ENCODE measurements around the gene ONECUT1.
"Not testable (repeated sequence)": the region's sequence is repeated elsewhere in the genome, so short reads cannot be mapped to it uniquely, and the experiment has no call there.

ONECUT1 gene

GRCh38 chr15:52790169-52790708 lies at the start of gene ONECUT1:
Gene ONECUT1 (minus strand): TSS chr15:52790336. CDS start chr15:52789884, 452 bp downstream.
- FAIRE-seq = no peak

- FAIRE-seq = no peak
Observed at GRCh38 chr15:52834379-52834778, 44.2 kb upstream of the ONECUT1 start.

DNA sequence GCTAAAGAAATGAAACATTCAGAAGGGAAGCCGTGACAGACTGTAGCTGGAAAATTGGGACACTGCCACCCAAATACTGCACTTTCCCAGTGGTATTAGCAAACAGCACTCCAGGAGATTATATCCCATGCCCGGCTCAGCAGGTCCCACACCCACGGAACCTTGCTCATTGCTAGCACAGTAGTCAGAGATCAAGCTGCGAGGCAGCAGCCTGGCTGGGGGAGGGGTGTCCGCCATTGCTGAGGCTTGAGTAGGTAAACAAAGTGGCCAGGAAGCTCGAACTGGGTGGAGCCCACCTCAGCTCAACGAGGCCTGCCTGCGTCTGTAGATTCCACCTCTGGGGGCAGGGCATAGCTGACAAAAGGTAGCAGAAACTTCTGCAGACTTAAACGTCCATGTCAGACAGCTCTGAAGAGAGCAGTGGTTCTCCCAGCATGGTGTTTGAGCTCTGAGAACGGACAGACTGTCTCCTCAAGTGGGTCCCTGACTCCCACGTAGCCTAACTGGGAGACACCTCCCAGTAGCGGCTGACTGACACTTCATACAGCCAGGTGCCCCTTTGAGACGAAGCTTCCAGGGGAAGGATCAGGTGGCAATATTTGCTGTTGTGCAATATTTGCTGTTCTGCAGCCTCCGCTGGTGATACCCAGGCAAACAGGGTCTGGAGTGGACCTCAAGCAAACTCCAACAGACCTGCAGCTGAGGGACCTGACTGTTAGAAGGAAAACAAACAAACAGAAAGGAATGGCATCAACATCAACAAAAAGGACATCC lies 34.2 kb upstream of the ONECUT1 start:
- not testable (repeated sequence) for FAIRE-seq

DNA sequence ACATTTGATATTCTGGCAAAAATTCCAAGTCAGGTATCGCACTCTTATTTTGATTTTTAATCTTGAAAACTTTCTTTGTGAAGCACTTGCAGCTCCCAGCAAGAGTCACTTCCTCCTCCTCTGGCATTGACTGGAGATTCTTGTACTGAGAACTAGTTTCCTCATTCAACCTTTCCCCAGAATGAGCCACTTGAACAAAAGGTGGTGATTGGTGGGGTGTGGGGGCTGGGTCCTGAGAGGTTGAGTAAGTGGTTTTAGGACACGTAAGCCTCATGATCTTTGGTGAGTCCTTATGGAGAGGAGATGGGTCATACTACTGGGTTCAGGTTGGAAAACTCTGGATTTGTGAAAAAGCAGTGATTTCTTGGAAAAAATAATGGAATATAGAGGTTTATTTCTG lies 32.3 kb upstream of the ONECUT1 start:
- FAIRE-seq = no peak

DNA sequence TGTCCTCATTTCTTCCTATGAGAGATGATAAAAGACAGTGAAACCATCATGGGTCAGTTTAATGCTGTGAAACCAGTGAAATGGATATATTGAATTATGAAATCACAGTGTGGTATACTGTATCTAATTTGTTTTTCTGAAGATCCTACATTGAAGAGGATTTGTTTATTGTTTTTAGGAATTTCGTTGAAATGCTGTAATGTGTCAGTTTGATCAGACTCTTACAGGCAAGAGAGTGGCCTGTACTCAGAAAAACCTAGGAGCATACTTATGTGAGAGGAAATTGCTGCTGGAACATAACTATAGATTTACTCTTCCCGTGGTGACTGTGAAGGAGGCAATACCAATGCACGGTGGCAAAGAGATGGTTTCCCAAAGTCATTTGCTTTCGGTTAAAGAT lies 29.1 kb upstream of the ONECUT1 start:
- FAIRE-seq = no peak

DNA sequence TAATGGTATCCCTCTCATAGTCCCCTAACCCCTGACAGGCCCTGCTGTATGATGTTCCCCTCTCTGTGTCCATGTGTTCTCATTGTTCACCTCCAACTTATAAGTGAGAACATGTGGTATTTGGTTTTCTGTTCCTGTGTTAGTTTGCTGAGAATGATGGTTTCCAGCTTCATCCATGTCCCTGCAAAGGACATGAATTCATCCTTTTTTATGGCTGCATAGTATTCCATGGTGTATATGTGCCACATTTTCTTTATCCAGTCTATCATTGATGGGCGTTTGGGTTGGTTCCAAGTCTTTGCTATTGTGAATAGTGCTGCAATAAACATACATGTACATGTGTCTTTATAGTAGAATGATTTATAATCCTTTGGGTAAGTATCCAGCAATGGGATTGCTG lies 25.8 kb upstream of the ONECUT1 start:
- not testable (repeated sequence) for FAIRE-seq

GRCh38 chr15:52808996-52809395 lies 18.9 kb upstream of the ONECUT1 start:
- no peak for FAIRE-seq

GRCh38 chr15:52808441-52808840 lies 18.3 kb upstream of the ONECUT1 start:
- no peak for FAIRE-seq

DNA sequence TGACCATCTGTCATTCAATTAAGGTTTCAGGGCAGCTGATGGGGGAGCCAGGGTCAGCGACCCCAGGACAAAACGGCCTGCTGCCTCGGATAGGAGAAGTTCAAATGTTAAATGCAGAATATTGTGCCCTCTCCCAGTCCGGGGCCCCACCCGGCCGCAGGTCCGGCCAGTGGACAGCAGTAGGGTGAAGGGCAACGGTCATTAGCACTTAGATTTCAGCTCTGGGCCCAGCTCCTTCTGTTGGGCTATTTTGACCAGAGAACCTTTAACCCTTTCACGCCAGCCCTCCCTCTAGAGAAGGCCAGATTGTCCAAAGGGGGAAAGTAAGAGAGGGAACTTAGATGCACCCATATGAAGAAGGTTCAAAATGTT lies 16.1 kb upstream of the ONECUT1 start:
- no peak for FAIRE-seq

DNA sequence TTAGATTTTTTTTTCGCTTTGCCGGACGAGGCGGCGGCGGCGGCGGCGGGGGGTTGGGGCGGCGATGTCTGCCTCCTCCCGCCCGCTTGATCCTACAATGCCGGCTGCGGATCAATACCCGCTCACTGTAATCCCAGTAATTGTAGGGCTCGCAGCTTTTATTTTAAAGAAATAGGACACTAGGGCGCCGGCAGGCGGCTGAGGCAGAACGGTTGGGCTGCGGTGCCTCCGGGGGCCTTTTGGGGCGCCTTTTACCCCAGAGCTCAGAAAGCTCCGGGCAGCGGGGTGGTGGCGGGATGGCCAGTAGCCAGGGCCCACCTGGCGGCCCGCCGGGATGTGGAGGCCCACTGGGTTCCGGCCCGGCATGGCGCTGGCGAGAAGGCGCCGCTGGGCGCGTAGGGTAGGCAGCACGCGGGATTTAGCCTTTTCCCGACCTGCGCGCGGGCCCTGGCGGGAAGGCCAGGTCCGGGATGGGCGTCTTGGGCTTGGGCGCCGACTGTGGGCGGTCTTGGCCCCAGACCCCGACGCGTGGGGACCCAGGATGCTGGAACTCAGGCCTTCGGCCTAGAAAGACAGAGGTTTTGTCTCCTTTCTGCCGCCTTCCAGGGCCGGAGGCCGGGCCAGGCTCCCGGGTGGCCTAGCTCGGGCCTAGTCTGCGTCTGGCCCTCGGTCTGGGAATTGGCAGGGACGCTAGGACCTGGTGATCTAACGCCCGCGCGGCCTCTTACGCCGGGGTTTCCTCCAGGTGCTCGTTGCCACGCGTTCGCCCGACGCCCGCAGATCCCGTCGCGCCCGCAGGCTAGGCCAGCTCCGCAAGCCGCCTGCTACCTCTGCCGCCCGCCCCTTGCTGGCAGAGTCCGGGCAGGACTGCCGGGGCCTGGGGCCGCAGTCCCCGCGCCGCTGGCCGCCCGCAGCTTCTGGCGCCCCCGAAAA lies 15.5 kb upstream of the ONECUT1 start:
- FAIRE-seq = no peak

- no peak for FAIRE-seq
Observed at GRCh38 chr15:52804526-52805081, 14.5 kb upstream of the ONECUT1 start.

DNA sequence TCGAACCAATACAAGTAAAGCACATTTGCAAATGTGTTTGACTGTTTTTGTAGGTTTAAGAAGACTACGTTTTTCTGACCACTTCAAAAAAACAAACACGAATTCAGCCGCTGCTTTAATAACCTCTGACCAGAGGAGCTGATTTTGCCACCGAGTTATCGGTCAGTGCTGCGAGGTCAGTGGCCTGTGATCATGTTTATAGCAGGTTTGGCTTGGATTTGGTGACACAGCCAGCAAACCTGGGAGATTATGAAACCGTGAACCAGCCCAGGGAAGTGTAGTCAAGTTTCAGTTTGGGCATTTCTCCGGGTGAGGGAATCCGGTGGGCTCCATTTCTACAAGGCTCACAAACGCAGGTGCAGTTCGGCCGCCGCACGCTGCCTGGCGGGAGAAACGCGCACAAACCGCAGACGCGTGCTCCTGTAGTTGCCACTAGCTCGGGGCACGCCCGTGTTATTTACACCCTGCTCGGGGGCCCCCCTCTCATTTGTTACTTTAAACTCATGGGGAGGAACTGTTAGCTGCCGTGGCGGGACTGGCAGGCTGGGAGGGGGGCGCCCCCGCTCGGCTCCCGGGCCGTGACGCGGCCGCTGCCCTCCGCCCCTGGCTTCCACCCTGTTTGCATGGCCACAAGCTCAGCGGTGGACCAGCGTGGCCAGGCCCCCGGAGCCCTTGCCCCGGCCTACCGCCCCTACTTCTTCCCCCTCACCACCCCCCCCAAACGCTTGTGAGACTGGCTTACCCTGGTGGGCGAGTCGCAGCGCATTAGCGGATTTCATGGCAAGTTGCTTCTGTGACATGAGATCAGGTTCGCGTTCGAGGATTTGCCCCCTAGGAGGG lies 13.6 kb upstream of the ONECUT1 start:
- no peak for FAIRE-seq

DNA sequence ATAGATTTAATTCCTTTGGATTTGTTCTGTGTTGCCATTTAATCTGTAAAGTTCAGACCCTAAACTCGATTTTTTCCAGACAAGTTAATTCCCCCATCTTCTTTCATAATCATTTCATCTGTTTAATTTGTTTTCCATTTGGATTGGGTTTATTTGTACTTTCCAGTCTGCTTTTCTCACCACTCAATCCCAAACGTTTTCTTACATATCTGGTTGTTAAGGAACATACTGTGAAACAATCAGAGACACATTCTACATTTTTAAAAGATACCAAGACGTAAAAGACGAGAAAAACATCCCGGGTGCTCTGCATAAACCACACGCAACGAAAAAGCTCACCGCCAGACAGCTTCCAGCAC lies 13.0 kb upstream of the ONECUT1 start:
- FAIRE-seq = no peak

DNA sequence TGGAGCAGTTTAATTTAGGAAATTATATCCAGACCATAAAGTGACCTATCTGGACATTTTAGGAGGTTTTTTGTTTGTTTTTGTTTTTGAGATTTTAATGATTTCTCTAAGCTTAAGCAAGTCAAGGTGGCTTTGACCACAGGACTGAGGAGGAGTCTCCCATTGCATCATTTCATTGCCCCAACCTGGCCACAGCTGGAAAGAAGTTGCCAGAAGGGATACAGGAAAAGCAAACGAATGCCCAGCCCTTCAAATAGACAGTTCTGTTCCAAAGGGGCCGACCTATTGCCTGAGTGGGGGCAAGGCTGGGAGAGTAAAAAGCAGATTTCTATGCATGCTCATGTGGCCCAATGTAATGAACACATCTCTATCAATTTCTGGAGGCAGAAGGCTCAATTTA lies 12.0 kb upstream of the ONECUT1 start:
- no peak for FAIRE-seq

GRCh38 chr15:52801748-52802085 lies 11.6 kb upstream of the ONECUT1 start:
- FAIRE-seq = no peak

GRCh38 chr15:52800828-52801747 lies 11.0 kb upstream of the ONECUT1 start:
- no peak for FAIRE-seq

DNA sequence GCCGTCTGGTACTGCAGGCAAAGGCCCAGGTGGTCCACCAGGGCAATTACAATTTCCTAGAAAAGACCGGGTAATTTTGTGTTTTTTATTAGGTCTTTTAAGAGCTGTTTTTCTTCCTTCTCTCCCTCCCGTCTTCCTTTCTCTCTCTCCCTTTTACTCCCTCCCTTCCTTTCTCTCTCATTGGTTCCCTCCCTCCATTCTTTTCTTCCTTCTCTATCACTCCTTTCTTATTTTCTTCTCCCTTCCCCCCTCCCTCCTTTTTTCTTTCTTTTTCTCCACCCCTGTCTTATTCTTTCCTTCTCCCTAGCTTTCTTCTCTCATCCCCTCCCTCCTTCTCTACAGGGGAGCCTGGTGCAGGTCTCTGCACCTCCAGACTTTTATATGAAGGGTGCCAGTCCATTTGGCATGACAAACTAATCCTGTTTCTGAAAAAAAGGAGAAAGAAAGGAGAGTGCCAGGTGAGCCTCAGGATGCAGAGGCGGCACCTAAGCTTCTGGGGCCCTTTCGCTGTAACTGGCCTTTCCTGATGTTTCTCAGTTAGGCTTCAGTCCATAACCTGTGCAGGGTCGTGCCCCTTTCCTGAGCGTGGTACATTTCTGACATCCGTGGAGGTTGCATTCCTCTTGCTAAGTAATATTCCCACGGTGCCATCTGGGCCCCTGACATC lies 9.1 kb upstream of the ONECUT1 start:
- FAIRE-seq = no peak

DNA sequence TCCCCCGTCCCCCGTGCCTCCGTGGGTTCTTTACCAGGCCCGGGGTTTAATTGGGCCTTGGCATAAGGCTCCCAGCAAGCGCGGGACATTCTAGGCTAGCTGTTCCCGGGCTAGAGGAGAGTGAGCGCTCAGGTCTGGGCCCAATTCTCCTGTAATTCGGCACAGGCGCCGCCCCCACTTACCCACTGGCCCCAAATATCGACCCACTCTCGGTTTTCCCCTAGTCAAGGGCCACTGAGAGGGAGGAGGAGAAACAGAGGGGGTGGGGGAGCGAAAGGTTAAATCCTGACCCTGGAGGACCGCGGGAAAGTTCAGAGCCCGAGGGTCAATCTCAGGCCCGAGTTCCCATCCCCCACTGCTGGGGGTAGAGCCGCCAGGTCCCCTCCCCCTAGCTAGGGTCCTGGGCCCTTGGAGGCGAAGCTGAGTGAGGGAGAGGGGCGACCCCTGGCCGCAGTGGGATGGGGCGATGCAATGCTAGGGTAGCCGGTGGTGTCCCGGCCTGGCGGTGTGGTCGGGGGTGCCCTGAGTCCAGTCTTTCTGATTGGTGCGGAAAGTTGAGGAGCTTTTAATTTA lies 8.5 kb upstream of the ONECUT1 start:
- FAIRE-seq = no peak

GRCh38 chr15:52797625-52798501 lies 7.7 kb upstream of the ONECUT1 start:
- no peak for FAIRE-seq

All from endometrium (tissue), 2 donors.